GM23338 (cell line): ENCODE measurements around the gene NR1I2.

Source experiments
- EZH2 ChIP-seq: fragments of 200-600 bp; sonication (generic); IDR thresholded peaks from one replicate; pipeline ENCODE4 v1.8.0; 2017; ENCODE audit warnings: antibody characterized with exemption, mild to moderate bottlenecking, low read depth; ENCODE audit not compliant: unreplicated experiment
- ZNF114 ChIP-seq: fragments of 250-450 bp; sonication (Bioruptor Pico); IDR thresholded peaks from 2 replicates; pipeline ENCODE4 v1.5.0; 2020; ENCODE audit warnings: mild to moderate bottlenecking, moderate library complexity
- TF ChIP-seq, protein P1 (sequence below), 2 experiments: fragments of 200-600 bp in 1 of 2; sonication (generic) in 1 of 2; conservative IDR thresholded peaks; 2 replicates each; pipeline versions ENCODE4 v1.5.1 to v1.6.1; 2016 to 2017; ENCODE audit warnings: antibody characterized with exemption in 2 of 2, low read depth in 2 of 2, mild to moderate bottlenecking in 2 of 2, moderate library complexity in 1 of 2
- TF ChIP-seq, protein P2 (sequence below): IDR thresholded peaks from one replicate; pipeline ENCODE4 v1.6.1; 2018; ENCODE audit warnings: antibody characterized with exemption; ENCODE audit not compliant: unreplicated experiment

DNA sequence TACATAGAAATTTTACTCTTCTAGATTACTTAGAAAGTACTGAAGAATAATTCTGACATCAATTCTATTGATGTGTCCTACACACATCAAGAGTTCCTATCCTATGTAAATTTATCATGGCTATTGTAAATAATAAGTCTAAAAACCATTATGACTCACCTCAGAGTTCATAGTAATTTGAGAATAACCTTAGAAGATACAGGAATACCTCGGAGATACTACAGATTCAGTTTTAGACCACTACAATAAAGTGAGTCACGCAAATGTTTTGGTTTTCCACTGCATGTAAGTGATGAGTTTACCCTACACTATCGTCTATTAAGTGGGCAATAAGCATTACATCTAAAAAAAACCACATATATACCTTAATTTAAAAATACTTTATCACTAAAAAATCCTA is 74.8 kb downstream of the NR1I2 start:
- TF ChIP-seq, protein P1, sequence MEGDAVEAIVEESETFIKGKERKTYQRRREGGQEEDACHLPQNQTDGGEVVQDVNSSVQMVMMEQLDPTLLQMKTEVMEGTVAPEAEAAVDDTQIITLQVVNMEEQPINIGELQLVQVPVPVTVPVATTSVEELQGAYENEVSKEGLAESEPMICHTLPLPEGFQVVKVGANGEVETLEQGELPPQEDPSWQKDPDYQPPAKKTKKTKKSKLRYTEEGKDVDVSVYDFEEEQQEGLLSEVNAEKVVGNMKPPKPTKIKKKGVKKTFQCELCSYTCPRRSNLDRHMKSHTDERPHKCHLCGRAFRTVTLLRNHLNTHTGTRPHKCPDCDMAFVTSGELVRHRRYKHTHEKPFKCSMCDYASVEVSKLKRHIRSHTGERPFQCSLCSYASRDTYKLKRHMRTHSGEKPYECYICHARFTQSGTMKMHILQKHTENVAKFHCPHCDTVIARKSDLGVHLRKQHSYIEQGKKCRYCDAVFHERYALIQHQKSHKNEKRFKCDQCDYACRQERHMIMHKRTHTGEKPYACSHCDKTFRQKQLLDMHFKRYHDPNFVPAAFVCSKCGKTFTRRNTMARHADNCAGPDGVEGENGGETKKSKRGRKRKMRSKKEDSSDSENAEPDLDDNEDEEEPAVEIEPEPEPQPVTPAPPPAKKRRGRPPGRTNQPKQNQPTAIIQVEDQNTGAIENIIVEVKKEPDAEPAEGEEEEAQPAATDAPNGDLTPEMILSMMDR (conservative IDR thresholded peaks at IDR 0.05; ENCODE audit: low read depth in 2 of 2) = no peak
- TF ChIP-seq, protein P2, sequence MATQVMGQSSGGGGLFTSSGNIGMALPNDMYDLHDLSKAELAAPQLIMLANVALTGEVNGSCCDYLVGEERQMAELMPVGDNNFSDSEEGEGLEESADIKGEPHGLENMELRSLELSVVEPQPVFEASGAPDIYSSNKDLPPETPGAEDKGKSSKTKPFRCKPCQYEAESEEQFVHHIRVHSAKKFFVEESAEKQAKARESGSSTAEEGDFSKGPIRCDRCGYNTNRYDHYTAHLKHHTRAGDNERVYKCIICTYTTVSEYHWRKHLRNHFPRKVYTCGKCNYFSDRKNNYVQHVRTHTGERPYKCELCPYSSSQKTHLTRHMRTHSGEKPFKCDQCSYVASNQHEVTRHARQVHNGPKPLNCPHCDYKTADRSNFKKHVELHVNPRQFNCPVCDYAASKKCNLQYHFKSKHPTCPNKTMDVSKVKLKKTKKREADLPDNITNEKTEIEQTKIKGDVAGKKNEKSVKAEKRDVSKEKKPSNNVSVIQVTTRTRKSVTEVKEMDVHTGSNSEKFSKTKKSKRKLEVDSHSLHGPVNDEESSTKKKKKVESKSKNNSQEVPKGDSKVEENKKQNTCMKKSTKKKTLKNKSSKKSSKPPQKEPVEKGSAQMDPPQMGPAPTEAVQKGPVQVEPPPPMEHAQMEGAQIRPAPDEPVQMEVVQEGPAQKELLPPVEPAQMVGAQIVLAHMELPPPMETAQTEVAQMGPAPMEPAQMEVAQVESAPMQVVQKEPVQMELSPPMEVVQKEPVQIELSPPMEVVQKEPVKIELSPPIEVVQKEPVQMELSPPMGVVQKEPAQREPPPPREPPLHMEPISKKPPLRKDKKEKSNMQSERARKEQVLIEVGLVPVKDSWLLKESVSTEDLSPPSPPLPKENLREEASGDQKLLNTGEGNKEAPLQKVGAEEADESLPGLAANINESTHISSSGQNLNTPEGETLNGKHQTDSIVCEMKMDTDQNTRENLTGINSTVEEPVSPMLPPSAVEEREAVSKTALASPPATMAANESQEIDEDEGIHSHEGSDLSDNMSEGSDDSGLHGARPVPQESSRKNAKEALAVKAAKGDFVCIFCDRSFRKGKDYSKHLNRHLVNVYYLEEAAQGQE = no peak
- TF ChIP-seq ZNF114 (no peak), EZH2 (no peak)
